HCT116 (cell line): ENCODE measurements around the gene OR4D1.

Source experiments
- EGR1 ChIP-seq: IDR thresholded peaks from 2 replicates; pipeline ENCODE4 v1.6.1; 2012; ENCODE audit warnings: low read depth
- EZH2 ChIP-seq: fragments of 200-600 bp; sonication (generic); IDR thresholded peaks from 2 replicates; pipeline ENCODE4 v1.6.1; 2017; ENCODE audit warnings: antibody characterized with exemption, mixed run types
- JUND ChIP-seq: IDR thresholded peaks from 2 replicates; pipeline ENCODE4 v1.6.1; 2012
- POLR2A ChIP-seq: IDR thresholded peaks from 2 replicates; pipeline ENCODE4 v1.7.0; 2011; ENCODE audit warnings: borderline replicate concordance; ENCODE audit not compliant: insufficient read depth, insufficient read length; ENCODE audit errors: extremely low read depth
- POLR2AphosphoS5 ChIP-seq: IDR thresholded peaks from 2 replicates; pipeline ENCODE4 v1.6.1; 2011; ENCODE audit warnings: mild to moderate bottlenecking, low read depth, low read length, moderate library complexity
- SP1 ChIP-seq: IDR thresholded peaks from 2 replicates; pipeline ENCODE4 v1.6.1; 2012; ENCODE audit warnings: low read depth
- YY1 ChIP-seq: IDR thresholded peaks from 2 replicates; pipeline ENCODE4 v1.6.1; 2011; ENCODE audit warnings: low read length, low read depth, moderate library complexity, mild to moderate bottlenecking; ENCODE audit not compliant: insufficient replicate concordance; ENCODE audit errors: extremely low read depth
- ZFX ChIP-seq: fragments of 450-650 bp; IDR thresholded peaks from 2 replicates; pipeline ENCODE4 v1.6.1; 2017
- TF ChIP-seq, protein P1 (sequence below): IDR thresholded peaks from 2 replicates; pipeline ENCODE4 v1.6.1; 2012
- TF ChIP-seq, protein P2 (sequence below), 3 experiments: fragments of 200-600 bp in 1 of 3; sonication (generic) in 1 of 3; IDR thresholded peaks in 2 of 3; conservative IDR thresholded peaks in 1 of 3; 2 replicates each; pipeline ENCODE4 v1.5.1; 2012 to 2017; ENCODE audit warnings: low read depth in 2 of 3, low read length in 2 of 3, antibody characterized with exemption in 1 of 3, borderline replicate concordance in 1 of 3, control low read depth in 1 of 3, mild to moderate bottlenecking in 1 of 3, mixed read lengths in 1 of 3, mixed run types in 1 of 3, moderate library complexity in 1 of 3; ENCODE audit not compliant: insufficient read depth in 1 of 3
- TF ChIP-seq, protein P3 (sequence below): IDR thresholded peaks from 2 replicates; pipeline ENCODE4 v1.6.1; 2012; ENCODE audit warnings: low read depth
- TF ChIP-seq, protein P4 (sequence below): IDR thresholded peaks from 2 replicates; pipeline ENCODE4 v1.6.1; 2011; ENCODE audit warnings: mild to moderate bottlenecking, low read length, moderate library complexity; ENCODE audit not compliant: insufficient replicate concordance; ENCODE audit errors: extremely low read depth

GRCh38 chr17:58144801-58145200, 3.4 kb upstream of the OR4D1 start:
- TF ChIP-seq, protein P1, sequence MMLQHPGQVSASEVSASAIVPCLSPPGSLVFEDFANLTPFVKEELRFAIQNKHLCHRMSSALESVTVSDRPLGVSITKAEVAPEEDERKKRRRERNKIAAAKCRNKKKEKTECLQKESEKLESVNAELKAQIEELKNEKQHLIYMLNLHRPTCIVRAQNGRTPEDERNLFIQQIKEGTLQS: no peak
- TF ChIP-seq, protein P2, sequence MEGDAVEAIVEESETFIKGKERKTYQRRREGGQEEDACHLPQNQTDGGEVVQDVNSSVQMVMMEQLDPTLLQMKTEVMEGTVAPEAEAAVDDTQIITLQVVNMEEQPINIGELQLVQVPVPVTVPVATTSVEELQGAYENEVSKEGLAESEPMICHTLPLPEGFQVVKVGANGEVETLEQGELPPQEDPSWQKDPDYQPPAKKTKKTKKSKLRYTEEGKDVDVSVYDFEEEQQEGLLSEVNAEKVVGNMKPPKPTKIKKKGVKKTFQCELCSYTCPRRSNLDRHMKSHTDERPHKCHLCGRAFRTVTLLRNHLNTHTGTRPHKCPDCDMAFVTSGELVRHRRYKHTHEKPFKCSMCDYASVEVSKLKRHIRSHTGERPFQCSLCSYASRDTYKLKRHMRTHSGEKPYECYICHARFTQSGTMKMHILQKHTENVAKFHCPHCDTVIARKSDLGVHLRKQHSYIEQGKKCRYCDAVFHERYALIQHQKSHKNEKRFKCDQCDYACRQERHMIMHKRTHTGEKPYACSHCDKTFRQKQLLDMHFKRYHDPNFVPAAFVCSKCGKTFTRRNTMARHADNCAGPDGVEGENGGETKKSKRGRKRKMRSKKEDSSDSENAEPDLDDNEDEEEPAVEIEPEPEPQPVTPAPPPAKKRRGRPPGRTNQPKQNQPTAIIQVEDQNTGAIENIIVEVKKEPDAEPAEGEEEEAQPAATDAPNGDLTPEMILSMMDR (IDR thresholded peaks at IDR 0.05 in 2 of 3, conservative IDR thresholded peaks at IDR 0.05 in 1 of 3; ENCODE audit: borderline replicate concordance in 1 of 3, insufficient read depth in 1 of 3, low read depth in 2 of 3, low read length in 2 of 3): no peak
- no peak for TF ChIP-seq POLR2A
- TF ChIP-seq, protein P3, sequence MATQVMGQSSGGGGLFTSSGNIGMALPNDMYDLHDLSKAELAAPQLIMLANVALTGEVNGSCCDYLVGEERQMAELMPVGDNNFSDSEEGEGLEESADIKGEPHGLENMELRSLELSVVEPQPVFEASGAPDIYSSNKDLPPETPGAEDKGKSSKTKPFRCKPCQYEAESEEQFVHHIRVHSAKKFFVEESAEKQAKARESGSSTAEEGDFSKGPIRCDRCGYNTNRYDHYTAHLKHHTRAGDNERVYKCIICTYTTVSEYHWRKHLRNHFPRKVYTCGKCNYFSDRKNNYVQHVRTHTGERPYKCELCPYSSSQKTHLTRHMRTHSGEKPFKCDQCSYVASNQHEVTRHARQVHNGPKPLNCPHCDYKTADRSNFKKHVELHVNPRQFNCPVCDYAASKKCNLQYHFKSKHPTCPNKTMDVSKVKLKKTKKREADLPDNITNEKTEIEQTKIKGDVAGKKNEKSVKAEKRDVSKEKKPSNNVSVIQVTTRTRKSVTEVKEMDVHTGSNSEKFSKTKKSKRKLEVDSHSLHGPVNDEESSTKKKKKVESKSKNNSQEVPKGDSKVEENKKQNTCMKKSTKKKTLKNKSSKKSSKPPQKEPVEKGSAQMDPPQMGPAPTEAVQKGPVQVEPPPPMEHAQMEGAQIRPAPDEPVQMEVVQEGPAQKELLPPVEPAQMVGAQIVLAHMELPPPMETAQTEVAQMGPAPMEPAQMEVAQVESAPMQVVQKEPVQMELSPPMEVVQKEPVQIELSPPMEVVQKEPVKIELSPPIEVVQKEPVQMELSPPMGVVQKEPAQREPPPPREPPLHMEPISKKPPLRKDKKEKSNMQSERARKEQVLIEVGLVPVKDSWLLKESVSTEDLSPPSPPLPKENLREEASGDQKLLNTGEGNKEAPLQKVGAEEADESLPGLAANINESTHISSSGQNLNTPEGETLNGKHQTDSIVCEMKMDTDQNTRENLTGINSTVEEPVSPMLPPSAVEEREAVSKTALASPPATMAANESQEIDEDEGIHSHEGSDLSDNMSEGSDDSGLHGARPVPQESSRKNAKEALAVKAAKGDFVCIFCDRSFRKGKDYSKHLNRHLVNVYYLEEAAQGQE: no peak
- no peak for TF ChIP-seq EZH2
- TF ChIP-seq ZFX: no peak
- TF ChIP-seq POLR2AphosphoS5: no peak
- TF ChIP-seq EGR1: no peak
- TF ChIP-seq JUND: no peak
- TF ChIP-seq, protein P4, sequence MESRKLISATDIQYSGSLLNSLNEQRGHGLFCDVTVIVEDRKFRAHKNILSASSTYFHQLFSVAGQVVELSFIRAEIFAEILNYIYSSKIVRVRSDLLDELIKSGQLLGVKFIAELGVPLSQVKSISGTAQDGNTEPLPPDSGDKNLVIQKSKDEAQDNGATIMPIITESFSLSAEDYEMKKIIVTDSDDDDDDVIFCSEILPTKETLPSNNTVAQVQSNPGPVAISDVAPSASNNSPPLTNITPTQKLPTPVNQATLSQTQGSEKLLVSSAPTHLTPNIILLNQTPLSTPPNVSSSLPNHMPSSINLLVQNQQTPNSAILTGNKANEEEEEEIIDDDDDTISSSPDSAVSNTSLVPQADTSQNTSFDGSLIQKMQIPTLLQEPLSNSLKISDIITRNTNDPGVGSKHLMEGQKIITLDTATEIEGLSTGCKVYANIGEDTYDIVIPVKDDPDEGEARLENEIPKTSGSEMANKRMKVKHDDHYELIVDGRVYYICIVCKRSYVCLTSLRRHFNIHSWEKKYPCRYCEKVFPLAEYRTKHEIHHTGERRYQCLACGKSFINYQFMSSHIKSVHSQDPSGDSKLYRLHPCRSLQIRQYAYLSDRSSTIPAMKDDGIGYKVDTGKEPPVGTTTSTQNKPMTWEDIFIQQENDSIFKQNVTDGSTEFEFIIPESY: no peak
- TF ChIP-seq SP1: no peak
- no peak for TF ChIP-seq YY1
